ENCODE results near the gene GSE1. TPM values are rescaled to one million over a fixed set of nuclear protein-coding genes. Genes with fewer than 3 reads are reported as not detected.

The GSE1 gene
- total and polyA plus RNA-seq, 4 donors, result 3.9 to 111 (median 35.7) TPM

DNA sequence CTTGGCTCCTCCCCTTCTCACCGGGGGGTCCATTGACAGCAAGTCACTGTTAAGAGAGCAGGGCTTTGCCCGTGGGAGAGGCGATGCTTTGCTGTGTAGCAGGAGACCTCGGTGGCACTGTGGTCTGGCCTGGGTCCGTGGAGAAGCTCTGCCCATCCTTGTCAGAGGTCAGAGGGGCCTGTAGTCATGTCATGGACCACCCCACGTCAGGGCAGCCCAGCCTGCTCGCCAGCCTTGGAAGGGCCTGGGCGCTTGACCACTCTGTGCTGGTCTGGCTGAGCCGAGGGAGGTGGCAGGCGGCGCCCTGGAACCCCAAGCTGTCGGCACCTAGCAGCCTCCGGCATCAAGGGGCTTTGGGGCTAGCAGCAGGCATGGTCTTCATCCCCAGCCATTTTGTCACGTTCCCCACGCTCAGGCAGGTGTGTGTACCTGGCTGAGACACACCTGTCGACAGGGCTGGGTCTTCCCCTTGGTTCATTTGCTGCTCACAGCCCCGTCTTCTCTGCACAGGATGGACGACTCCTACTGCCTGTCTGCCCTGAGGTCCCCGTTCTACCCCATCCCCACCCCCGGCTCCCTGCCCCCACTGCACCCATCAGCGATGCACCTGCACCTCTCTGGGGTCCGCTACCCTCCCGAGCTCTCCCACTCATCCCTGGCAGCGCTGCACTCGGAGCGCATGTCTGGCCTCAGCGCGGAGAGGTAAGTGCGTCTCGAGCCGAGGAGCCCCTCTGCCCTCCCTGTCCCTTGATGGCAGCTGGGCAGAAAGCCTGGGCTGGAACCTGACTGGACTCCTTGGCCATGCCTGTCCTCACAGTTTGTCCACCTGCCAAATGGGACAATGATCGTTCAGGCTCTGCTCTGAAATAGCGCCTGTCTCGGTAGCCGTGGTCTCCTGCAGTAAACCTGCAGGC is 42.4 kb downstream of the GSE1 start:
- Histone ChIP-seq H3K4me3 (ENCODE audit: low read length in 2 of 2) (no peak overlapping the region), H3K27ac (ENCODE audit: low read depth in 1 of 2, low read length in 2 of 2) (no peak overlapping the region), H3K9me3 (ENCODE audit: control insufficient read depth, low read length) (no peaks in the 10 kb centered on the region), H3K4me1 (ENCODE audit: control insufficient read depth in 1 of 2, insufficient read depth in 2 of 2, low read length in 2 of 2) (no peaks in the 10 kb centered on the region), H3K36me3 (ENCODE audit: control insufficient read depth in 1 of 2, insufficient read depth in 2 of 2, low read length in 1 of 2) (peaks cover 0 to 6% of the 10 kb centered on the region in 2 donors), H3K27me3 (ENCODE audit: control insufficient read depth in 1 of 2, insufficient read depth in 2 of 2, low read length in 1 of 2) (no peaks in the 10 kb centered on the region)
- ATAC-seq (ENCODE audit: low FRiP score), result no peak
- DNase-seq, result no peak
- 90 to 95% methylated on average over 35 of the region's 35 CpGs for WGBS, 2 donors
- intact Hi-C loops (cut with DNase I), result no loop called here

DNA sequence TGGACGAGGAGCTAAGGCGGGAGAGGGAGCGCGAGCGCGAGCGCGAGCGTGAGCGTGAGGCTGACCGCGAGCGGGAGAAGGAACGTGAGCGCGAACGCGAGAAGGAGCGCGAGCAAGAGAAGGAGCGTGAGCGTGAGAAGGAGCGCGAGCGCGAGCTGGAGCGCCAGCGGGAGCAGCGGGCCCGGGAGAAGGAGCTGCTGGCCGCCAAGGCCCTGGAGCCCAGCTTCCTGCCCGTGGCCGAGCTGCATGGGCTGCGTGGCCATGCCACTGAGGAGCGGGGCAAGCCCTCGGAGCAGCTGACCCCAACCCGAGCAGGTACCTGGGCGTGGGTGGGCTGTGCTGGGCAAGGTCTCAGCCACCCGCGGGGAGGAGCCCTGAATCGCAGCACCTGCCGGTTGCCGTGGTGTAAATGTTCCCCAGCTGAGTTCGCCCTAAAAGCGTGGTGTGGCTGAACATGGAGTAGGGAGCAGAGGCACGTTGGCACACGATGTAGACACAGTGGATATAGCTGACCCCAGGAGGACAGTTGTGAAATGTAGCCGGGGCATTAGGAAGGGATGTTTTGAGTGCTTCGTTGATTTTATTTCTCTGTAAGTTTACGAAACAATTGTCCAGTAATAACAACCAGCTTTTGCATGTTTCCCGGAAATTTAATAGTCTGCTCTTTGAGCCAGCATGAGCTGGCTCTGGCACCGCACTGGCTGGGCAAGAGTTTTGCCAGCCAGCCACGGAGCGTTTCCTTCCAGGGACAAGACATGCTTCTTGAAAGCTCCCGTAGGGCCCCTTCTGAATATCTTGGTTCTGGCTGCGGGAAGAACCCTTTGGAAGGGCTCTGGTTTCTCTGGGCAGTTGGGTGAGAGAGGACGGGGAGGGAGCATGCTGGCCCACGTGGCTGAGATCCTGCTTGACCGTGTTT is 43.5 kb downstream of the GSE1 start:
- H3K4me1 ChIP-seq (ENCODE audit: control insufficient read depth in 1 of 2, insufficient read depth in 2 of 2, low read length in 2 of 2), result no peaks in the 10 kb centered on the region
- DNase-seq (no peak), ATAC-seq (ENCODE audit: low FRiP score) (no peak)
- H3K27me3 ChIP-seq (ENCODE audit: control insufficient read depth in 1 of 2, insufficient read depth in 2 of 2, low read length in 1 of 2), result no peaks in the 10 kb centered on the region
- intact Hi-C loops (cut with DNase I), result no loop called here
- 84% methylated on average over 59 of the region's 59 CpGs for whole genome bisulfite sequencing, 2 donors
- H3K9me3 ChIP-seq (ENCODE audit: control insufficient read depth, low read length), result no peaks in the 10 kb centered on the region
- H3K36me3 ChIP-seq (ENCODE audit: control insufficient read depth in 1 of 2, insufficient read depth in 2 of 2, low read length in 1 of 2), result peaks cover 0 to 8% of the 10 kb centered on the region in 2 donors
- H3K4me3 ChIP-seq (ENCODE audit: low read length in 2 of 2), result no peak overlapping the region
- no peak overlapping the region for H3K27ac ChIP-seq (ENCODE audit: low read depth in 1 of 2, low read length in 2 of 2)

DNA sequence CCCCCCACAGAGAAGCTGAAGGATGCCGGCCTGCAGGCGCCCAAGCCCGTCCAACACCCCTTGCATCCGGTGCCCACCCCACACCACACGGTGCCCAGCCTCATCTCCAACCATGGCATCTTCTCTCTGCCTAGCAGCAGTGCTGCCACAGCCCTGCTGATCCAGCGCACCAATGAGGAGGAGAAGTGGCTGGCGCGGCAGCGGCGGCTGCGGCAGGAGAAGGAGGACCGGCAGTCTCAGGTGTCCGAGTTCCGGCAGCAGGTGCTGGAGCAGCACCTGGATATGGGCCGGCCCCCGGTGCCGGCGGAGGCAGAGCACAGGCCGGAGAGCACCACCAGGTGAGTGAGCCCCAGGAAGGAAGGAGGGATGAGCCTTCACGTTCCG is 44.1 kb downstream of the GSE1 start:
- Histone ChIP-seq H3K36me3 (ENCODE audit: control insufficient read depth in 1 of 2, insufficient read depth in 2 of 2, low read length in 1 of 2) (peaks cover 0 to 8% of the 10 kb centered on the region in 2 donors), H3K27ac (ENCODE audit: low read depth in 1 of 2, low read length in 2 of 2) (no peak overlapping the region), H3K4me3 (ENCODE audit: low read length in 2 of 2) (no peak overlapping the region), H3K27me3 (ENCODE audit: control insufficient read depth in 1 of 2, insufficient read depth in 2 of 2, low read length in 1 of 2) (no peaks in the 10 kb centered on the region), H3K9me3 (ENCODE audit: control insufficient read depth, low read length) (no peaks in the 10 kb centered on the region), H3K4me1 (ENCODE audit: control insufficient read depth in 1 of 2, insufficient read depth in 2 of 2, low read length in 2 of 2) (no peaks in the 10 kb centered on the region)
- 91 to 93% methylated on average over 20 to 21 of the region's 21 CpGs for WGBS, 2 donors
- peak in 1 of 2 donors; percentile 22 for DNase-seq
- intact Hi-C loops (cut with DNase I), result no loop called here
- ATAC-seq (ENCODE audit: low FRiP score), result no peak

DNA sequence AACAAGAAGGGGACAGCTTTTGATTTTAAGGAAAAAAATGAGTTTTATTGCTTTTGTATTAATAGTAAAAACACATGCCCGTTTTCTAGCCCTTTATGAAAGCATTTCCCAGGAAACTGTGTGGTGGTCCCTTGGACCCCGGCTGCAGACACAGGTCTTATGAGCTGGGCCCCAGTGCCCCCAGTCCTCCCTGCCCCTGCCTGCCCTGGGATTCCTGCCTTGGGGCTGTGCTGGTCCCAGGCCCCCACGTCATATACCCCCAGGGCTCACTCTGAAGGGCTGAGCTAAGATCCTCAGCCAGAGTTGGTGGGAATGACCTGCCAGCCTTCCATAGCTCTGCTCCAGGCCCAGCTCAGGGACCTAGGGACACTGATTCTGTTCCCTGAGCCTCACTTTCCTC is 44.9 kb downstream of the GSE1 start:
- 93 to 95% methylated on average over 3 of the region's 3 CpGs for WGBS, 2 donors
- ATAC-seq (ENCODE audit: low FRiP score) (no peak), DNase-seq (peak in 1 of 2 donors; percentile 34)
- no peaks in the 10 kb centered on the region for H3K27me3 ChIP-seq (ENCODE audit: control insufficient read depth in 1 of 2, insufficient read depth in 2 of 2, low read length in 1 of 2)
- intact Hi-C loops (cut with DNase I), result no loop called here
- no peak overlapping the region for H3K4me3 ChIP-seq (ENCODE audit: low read length in 2 of 2)
- no peak overlapping the region for H3K27ac ChIP-seq (ENCODE audit: low read depth in 1 of 2, low read length in 2 of 2)
- peaks cover 0 to 10% of the 10 kb centered on the region in 2 donors for H3K36me3 ChIP-seq (ENCODE audit: control insufficient read depth in 1 of 2, insufficient read depth in 2 of 2, low read length in 1 of 2)
- H3K9me3 ChIP-seq (ENCODE audit: control insufficient read depth, low read length), result no peaks in the 10 kb centered on the region
- no peaks in the 10 kb centered on the region for H3K4me1 ChIP-seq (ENCODE audit: control insufficient read depth in 1 of 2, insufficient read depth in 2 of 2, low read length in 2 of 2)

DNA sequence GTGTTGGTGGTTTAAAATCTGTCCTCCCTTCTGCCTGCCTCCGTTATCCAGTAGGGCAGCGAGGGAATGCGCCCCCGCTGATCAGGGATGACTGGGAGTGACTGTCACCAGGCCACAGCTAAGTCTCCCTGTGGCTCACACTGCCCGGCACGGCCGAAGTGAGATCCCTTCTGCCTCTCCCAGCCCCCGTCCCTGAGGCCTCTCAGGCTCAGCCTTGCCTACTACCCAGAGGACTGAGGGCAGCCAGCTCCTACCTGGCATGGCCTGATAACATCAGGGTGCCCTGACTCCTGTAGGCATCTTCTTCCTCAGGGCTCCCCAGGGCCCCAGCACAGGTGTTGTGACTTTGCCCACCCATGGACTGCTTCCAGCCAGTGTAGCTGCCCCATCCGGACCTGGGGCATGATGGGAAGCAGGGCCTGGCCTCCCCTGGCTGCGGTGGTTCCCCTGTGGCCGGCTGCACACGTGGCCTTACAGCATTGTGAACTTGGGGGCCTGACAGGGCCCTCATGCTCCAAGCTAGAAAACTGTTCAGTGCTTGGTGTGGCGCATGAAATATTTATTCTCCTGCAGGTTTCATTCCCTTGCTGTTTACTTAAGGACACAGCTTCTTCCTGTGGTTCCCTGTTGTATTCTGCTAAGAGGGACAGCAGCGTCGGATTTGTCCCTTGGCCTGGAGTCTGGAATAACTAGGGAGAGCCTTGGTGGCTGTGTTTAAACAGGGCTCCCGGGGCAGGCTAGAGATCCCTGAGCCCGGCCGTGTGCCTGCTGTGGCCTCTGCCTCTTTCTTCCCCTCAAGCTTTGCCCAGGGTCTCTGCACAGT is 45.6 kb downstream of the GSE1 start:
- peak in 1 of 2 donors; percentile 38 for DNase-seq
- no peak overlapping the region for H3K27ac ChIP-seq (ENCODE audit: low read depth in 1 of 2, low read length in 2 of 2)
- intact Hi-C loops (cut with DNase I), result no loop called here
- H3K4me1 ChIP-seq (ENCODE audit: control insufficient read depth in 1 of 2, insufficient read depth in 2 of 2, low read length in 2 of 2), result no peaks in the 10 kb centered on the region
- WGBS, 2 donors, result 91 to 94% methylated on average over 18 of the region's 18 CpGs
- H3K4me3 ChIP-seq (ENCODE audit: low read length in 2 of 2), result no peak overlapping the region
- peaks cover 0 to 16% of the 10 kb centered on the region in 2 donors for H3K36me3 ChIP-seq (ENCODE audit: control insufficient read depth in 1 of 2, insufficient read depth in 2 of 2, low read length in 1 of 2)
- no peaks in the 10 kb centered on the region for H3K27me3 ChIP-seq (ENCODE audit: control insufficient read depth in 1 of 2, insufficient read depth in 2 of 2, low read length in 1 of 2)
- H3K9me3 ChIP-seq (ENCODE audit: control insufficient read depth, low read length), result no peaks in the 10 kb centered on the region
- no peak for ATAC-seq (ENCODE audit: low FRiP score)

DNA sequence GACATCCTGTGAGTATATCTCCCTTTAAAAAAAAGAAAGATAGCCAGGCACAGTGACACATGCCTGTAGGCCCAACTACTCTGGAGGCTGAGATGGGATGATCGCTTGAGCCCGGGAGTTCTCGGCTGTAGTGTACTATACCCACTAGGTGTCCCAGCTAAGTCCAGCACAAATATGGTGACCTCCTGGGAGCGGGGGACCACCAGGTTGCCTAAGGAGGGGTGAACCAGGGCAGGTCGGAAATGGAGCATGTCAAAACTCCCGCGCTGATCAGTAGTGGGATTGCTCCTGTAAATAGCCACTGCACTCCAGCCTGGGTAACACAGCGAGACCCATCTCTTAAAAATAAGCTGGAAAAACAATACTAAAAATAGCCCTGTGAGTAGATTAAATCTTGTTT is 46.2 kb downstream of the GSE1 start:
- WGBS, 2 donors, result 80 to 86% methylated on average over 8 of the region's 8 CpGs
- no peaks in the 10 kb centered on the region for H3K27me3 ChIP-seq (ENCODE audit: control insufficient read depth in 1 of 2, insufficient read depth in 2 of 2, low read length in 1 of 2)
- H3K4me1 ChIP-seq (ENCODE audit: control insufficient read depth in 1 of 2, insufficient read depth in 2 of 2, low read length in 2 of 2), result no peaks in the 10 kb centered on the region
- ATAC-seq (ENCODE audit: low FRiP score) (no peak), DNase-seq (peak in 1 of 2 donors; percentile 33)
- intact Hi-C loops (cut with DNase I), result no loop called here
- no peak overlapping the region for H3K4me3 ChIP-seq (ENCODE audit: low read length in 2 of 2)
- peaks cover 0 to 20% of the 10 kb centered on the region in 2 donors for H3K36me3 ChIP-seq (ENCODE audit: control insufficient read depth in 1 of 2, insufficient read depth in 2 of 2, low read length in 1 of 2)
- H3K27ac ChIP-seq (ENCODE audit: low read depth in 1 of 2, low read length in 2 of 2), result no peak overlapping the region
- H3K9me3 ChIP-seq (ENCODE audit: control insufficient read depth, low read length), result no peaks in the 10 kb centered on the region

DNA sequence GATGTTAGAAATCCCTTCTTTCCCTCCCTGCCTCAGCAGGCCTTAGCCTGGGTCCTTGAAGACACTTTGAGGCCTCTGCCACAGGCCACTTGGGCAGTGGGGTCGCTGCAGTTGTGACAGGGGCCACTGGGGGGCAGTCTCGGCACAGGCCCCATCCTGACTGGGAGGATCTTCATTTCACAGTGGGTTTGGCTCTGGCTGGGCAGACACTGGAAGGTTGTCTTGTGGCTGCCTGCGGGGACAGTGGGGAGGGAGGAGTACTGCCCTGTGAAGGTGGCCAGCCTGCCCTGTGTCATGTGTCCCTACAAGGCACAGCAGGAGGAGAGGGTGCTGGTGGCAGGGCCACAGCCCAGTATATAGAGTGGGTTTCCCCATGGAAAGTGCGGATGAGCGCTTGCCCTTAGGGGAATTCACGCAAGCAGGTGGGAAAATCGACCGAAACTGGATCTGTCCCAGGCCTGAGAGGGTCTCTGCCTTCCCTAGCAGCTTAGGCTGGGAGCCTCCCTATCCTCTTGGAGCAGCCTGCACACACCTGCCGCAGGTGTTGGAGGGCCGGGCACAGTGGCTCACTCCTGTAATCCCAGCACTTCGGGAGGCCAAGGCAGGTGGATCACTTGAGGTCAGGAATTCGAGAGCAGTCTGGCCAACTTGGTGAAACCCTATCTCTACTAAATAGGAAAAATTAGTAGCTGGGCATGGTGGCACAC is 46.8 kb downstream of the GSE1 start:
- Histone ChIP-seq H3K27me3 (ENCODE audit: control insufficient read depth in 1 of 2, insufficient read depth in 2 of 2, low read length in 1 of 2) (no peaks in the 10 kb centered on the region), H3K4me3 (ENCODE audit: low read length in 2 of 2) (no peak overlapping the region), H3K27ac (ENCODE audit: low read depth in 1 of 2, low read length in 2 of 2) (no peak overlapping the region), H3K36me3 (ENCODE audit: control insufficient read depth in 1 of 2, insufficient read depth in 2 of 2, low read length in 1 of 2) (peaks cover 0 to 23% of the 10 kb centered on the region in 2 donors), H3K4me1 (ENCODE audit: control insufficient read depth in 1 of 2, insufficient read depth in 2 of 2, low read length in 2 of 2) (no peaks in the 10 kb centered on the region), H3K9me3 (ENCODE audit: control insufficient read depth, low read length) (no peaks in the 10 kb centered on the region)
- peak; percentile 39 for ATAC-seq (ENCODE audit: low FRiP score)
- DNase-seq, result peak; percentile 71 to 84
- intact Hi-C loops (cut with DNase I), result no loop called here
- 80 to 82% methylated on average over 12 of the region's 12 CpGs for WGBS, 2 donors

Data from aorta (tissue), 5 donors.